Measurements from ENCODE around the gene LRRC37A.
A peak's percentile ranks its signal among the peaks of the same experiment; 100 is the strongest.
"Not testable (repeated sequence)": the region's sequence is repeated elsewhere in the genome, so short reads cannot be mapped to it uniquely, and the experiment has no call there.

Gene LRRC37A

GRCh38 chr17:46294831-46295230 lies at the start of gene LRRC37A:
Gene LRRC37A, plus strand, starts transcription at chr17:46295131. Its CDS starts 3 bp downstream, at chr17:46295134.
- H3K4me3 ChIP-seq (ENCODE audit: control insufficient read depth, low read depth, low read length), result not testable (repeated sequence)

GRCh38 chr17:46249153-46249552 lies 45.8 kb upstream of the LRRC37A start:
- not testable (repeated sequence) for DNase-seq (ENCODE audit: low read depth); H3K4me3 ChIP-seq (ENCODE audit: control insufficient read depth, low read depth, low read length)

More at GRCh38 chr17:46294831-46295230, at the start of gene LRRC37A:
- not testable (repeated sequence) for DNase-seq (ENCODE audit: low read depth)

- not testable (repeated sequence) for H3K4me3 ChIP-seq (ENCODE audit: control insufficient read depth, low read depth, low read length); DNase-seq (ENCODE audit: low read depth)
Measured at GRCh38 chr17:46252804-46253203, 42.1 kb upstream of the LRRC37A start.

- peak; percentile 72 for TF ChIP-seq CTCF (IDR thresholded peaks at IDR 0.05; ENCODE audit: control insufficient read depth, insufficient read depth, low read depth, low read length, missing control alignments)
- H3K4me3 ChIP-seq (ENCODE audit: control insufficient read depth, low read depth, low read length), result not testable (repeated sequence)
Measured at GRCh38 chr17:46253722-46254121, 41.2 kb upstream of the LRRC37A start.

GRCh38 chr17:46254215-46254614 lies 40.7 kb upstream of the LRRC37A start:
- DNase-seq (ENCODE audit: low read depth); H3K4me3 ChIP-seq (ENCODE audit: control insufficient read depth, low read depth, low read length): not testable (repeated sequence)

More at GRCh38 chr17:46253722-46254121, 41.2 kb upstream of the LRRC37A start:
- DNase-seq (ENCODE audit: low read depth), result not testable (repeated sequence)

- not testable (repeated sequence) for DNase-seq (ENCODE audit: low read depth); H3K4me3 ChIP-seq (ENCODE audit: control insufficient read depth, low read depth, low read length)
Measured at GRCh38 chr17:46256369-46256768, 38.6 kb upstream of the LRRC37A start.

- H3K4me3 ChIP-seq (ENCODE audit: control insufficient read depth, low read depth, low read length), result peak overlapping the region; percentile 39
- DNase-seq (ENCODE audit: low read depth), result not testable (repeated sequence)
Measured at GRCh38 chr17:46259845-46260661, 34.9 kb upstream of the LRRC37A start.

GRCh38 chr17:46262271-46262670 lies 32.7 kb upstream of the LRRC37A start:
- TF ChIP-seq CTCF (IDR thresholded peaks at IDR 0.05; ENCODE audit: control insufficient read depth, insufficient read depth, low read depth, low read length, missing control alignments), result no peak
- no peak for DNase-seq (ENCODE audit: low read depth)
- no peak overlapping the region for H3K4me3 ChIP-seq (ENCODE audit: control insufficient read depth, low read depth, low read length)

GRCh38 chr17:46264456-46265198 lies 30.3 kb upstream of the LRRC37A start:
- DNase-seq (ENCODE audit: low read depth), result peak; percentile 71
- TF ChIP-seq CTCF (IDR thresholded peaks at IDR 0.05; ENCODE audit: control insufficient read depth, insufficient read depth, low read depth, low read length, missing control alignments), result no peak
- no peak overlapping the region for H3K4me3 ChIP-seq (ENCODE audit: control insufficient read depth, low read depth, low read length)

GRCh38 chr17:46266063-46266655 lies 28.8 kb upstream of the LRRC37A start:
- H3K4me3 ChIP-seq (ENCODE audit: control insufficient read depth, low read depth, low read length), result peak overlapping the region; percentile 38
- DNase-seq (ENCODE audit: low read depth), result peak; percentile 29

All from AG09309 (cell line).